ENCODE data around the gene PLXNB1. TPM values are rescaled to one million over a fixed set of nuclear protein-coding genes. Genes with fewer than 3 reads are reported as not detected.

The PLXNB1 gene
- total RNA-seq, 1 donor from 2014 or later: 115 TPM

- no peak overlapping the region for H3K4me3 ChIP-seq (ENCODE audit: low read depth, low read length)
- no peak for DNase-seq (ENCODE audit: low read depth)
- no peak for TF ChIP-seq CTCF (IDR thresholded peaks at IDR 0.05; ENCODE audit: insufficient read depth, low read length, poor library complexity, severe bottlenecking)
- no peaks in the 10 kb centered on the region for H3K27me3 ChIP-seq (ENCODE audit: control insufficient read depth, insufficient read depth, low read length)
- no peaks in the 10 kb centered on the region for H3K36me3 ChIP-seq (ENCODE audit: control insufficient read depth, insufficient read depth, low read length)
Measured at GRCh38 chr3:48372862-48373435, 56.9 kb downstream of the PLXNB1 start.

GRCh38 chr3:48372377-48372770, 57.5 kb downstream of the PLXNB1 start:
- Histone ChIP-seq H3K27me3 (ENCODE audit: control insufficient read depth, insufficient read depth, low read length) (no peaks in the 10 kb centered on the region), H3K36me3 (ENCODE audit: control insufficient read depth, insufficient read depth, low read length) (no peaks in the 10 kb centered on the region), H3K4me3 (ENCODE audit: low read depth, low read length) (no peak overlapping the region)
- no peak for DNase-seq (ENCODE audit: low read depth)
- TF ChIP-seq CTCF (IDR thresholded peaks at IDR 0.05; ENCODE audit: insufficient read depth, low read length, poor library complexity, severe bottlenecking): no peak

GRCh38 chr3:48371651-48372376, 58.1 kb downstream of the PLXNB1 start, which contains the start of gene FBXW12:
Gene FBXW12 (plus strand): TSS chr3:48372219. CDS start chr3:48372768, 549 bp downstream.
- Histone ChIP-seq H3K27me3 (ENCODE audit: control insufficient read depth, insufficient read depth, low read length) (no peaks in the 10 kb centered on the region), H3K4me3 (ENCODE audit: low read depth, low read length) (no peak within 1 kb of the TSS), H3K36me3 (ENCODE audit: control insufficient read depth, insufficient read depth, low read length) (no peaks in the 10 kb centered on the region)
- DNase-seq (ENCODE audit: low read depth): no peak
- no peak for TF ChIP-seq CTCF (IDR thresholded peaks at IDR 0.05; ENCODE audit: insufficient read depth, low read length, poor library complexity, severe bottlenecking)

- H3K4me3 ChIP-seq (ENCODE audit: low read depth, low read length): no peak overlapping the region
- no peaks in the 10 kb centered on the region for H3K36me3 ChIP-seq (ENCODE audit: control insufficient read depth, insufficient read depth, low read length)
- DNase-seq (ENCODE audit: low read depth): no peak
- no peaks in the 10 kb centered on the region for H3K27me3 ChIP-seq (ENCODE audit: control insufficient read depth, insufficient read depth, low read length)
- no peak for TF ChIP-seq CTCF (IDR thresholded peaks at IDR 0.05; ENCODE audit: insufficient read depth, low read length, poor library complexity, severe bottlenecking)
Measured at GRCh38 chr3:48370333-48370713, 59.6 kb downstream of the PLXNB1 start.

- no peak for DNase-seq (ENCODE audit: low read depth)
Measured at GRCh38 chr3:48369693-48370332, 60.1 kb downstream of the PLXNB1 start.

More at GRCh38 chr3:48369693-48370332, 60.1 kb downstream of the PLXNB1 start:
- Histone ChIP-seq H3K4me3 (ENCODE audit: low read depth, low read length) (no peak overlapping the region), H3K27me3 (ENCODE audit: control insufficient read depth, insufficient read depth, low read length) (no peaks in the 10 kb centered on the region), H3K36me3 (ENCODE audit: control insufficient read depth, insufficient read depth, low read length) (no peaks in the 10 kb centered on the region)
- no peak for TF ChIP-seq CTCF (IDR thresholded peaks at IDR 0.05; ENCODE audit: insufficient read depth, low read length, poor library complexity, severe bottlenecking)

All from kidney epithelial cell (primary cell).